PC-9 (cell line): ENCODE results near the gene MAPK12. TPM values are rescaled to one million over a fixed set of nuclear protein-coding genes. Genes with fewer than 3 reads are reported as not detected.

Experiments
- BruUV-seq: library from RNA; stranded (reverse); fragments of 400-500 nt; replicated peaks from 2 replicates; lab custom pipeline; 2021; lab: Mats Ljungman, UMichigan
- CTCF ChIA-PET: fragments of 300-600 bp; sonication (Branson Sonifier 250); formaldehyde crosslinking; loops from one replicate; lab custom pipeline; 2022; ENCODE audit warnings: antibody characterized with exemption; lab: Charles Lee
- POLR2A ChIA-PET: fragments of 300-600 bp; sonication (Branson Sonifier 250); formaldehyde crosslinking; loops from one replicate; lab custom pipeline; 2022; ENCODE audit warnings: antibody characterized with exemption; ENCODE audit not compliant: unreplicated experiment; lab: Charles Lee
- DNase-seq, 2 experiments: peaks; one replicate each; pipeline versions ENCODE4 v3.0.0 to v3.0.0-alpha.2; 2015 to 2022; ENCODE audit warnings: mixed read lengths in 1 of 2
- H2AFZ ChIP-seq: fragments of 200-600 bp; sonication (generic); 2 replicates; pipeline ENCODE4 v1.8.1; 2017; ENCODE audit warnings: antibody characterized with exemption
- H3F3A ChIP-seq: fragments of 200-600 bp; sonication (generic); 2 replicates; pipeline ENCODE4 v1.8.1; 2017; ENCODE audit warnings: antibody characterized with exemption, mild to moderate bottlenecking, low read depth; ENCODE audit not compliant: insufficient read depth
- H3K27ac ChIP-seq: fragments of 200-600 bp; sonication (generic); 2 replicates; pipeline ENCODE4 v1.6.1; 2016; ENCODE audit warnings: mixed run types
- H3K27me3 ChIP-seq: fragments of 200-600 bp; sonication (generic); 2 replicates; pipeline ENCODE4 v1.6.1; 2016; ENCODE audit warnings: low read depth, mixed run types; ENCODE audit not compliant: insufficient read depth
- H3K36me3 ChIP-seq: fragments of 200-600 bp; sonication (generic); 2 replicates; pipeline ENCODE4 v1.6.1; 2016; ENCODE audit warnings: low read depth, mixed run types
- H3K4me1 ChIP-seq: fragments of 200-600 bp; sonication (generic); replicated peaks from 2 replicates; pipeline ENCODE4 v1.6.1; 2016; ENCODE audit warnings: mixed run types; ENCODE audit not compliant: insufficient read depth
- H3K4me2 ChIP-seq: fragments of 200-600 bp; sonication (generic); 2 replicates; pipeline ENCODE4 v1.6.1; 2017; ENCODE audit warnings: mixed run types
- H3K4me3 ChIP-seq: fragments of 200-600 bp; sonication (generic); 2 replicates; pipeline ENCODE4 v1.6.1; 2016; ENCODE audit warnings: mixed run types
- H3K79me2 ChIP-seq: fragments of 200-600 bp; sonication (generic); 2 replicates; pipeline ENCODE4 v1.6.1; 2017; ENCODE audit warnings: low read depth, mixed run types
- H3K9me2 ChIP-seq: fragments of 200-600 bp; sonication (generic); 2 replicates; pipeline ENCODE4 v1.8.1; 2017; ENCODE audit warnings: mild to moderate bottlenecking; ENCODE audit not compliant: insufficient read depth
- H3K9me3 ChIP-seq: fragments of 200-600 bp; sonication (generic); 2 replicates; pipeline ENCODE4 v1.8.1; 2016; ENCODE audit warnings: low read depth; ENCODE audit not compliant: insufficient read depth
- H4K20me1 ChIP-seq: fragments of 200-600 bp; sonication (generic); 2 replicates; pipeline ENCODE4 v1.8.1; 2017; ENCODE audit not compliant: insufficient read depth
- CTCF ChIP-seq: fragments of 200-600 bp; sonication (generic); conservative IDR thresholded peaks from 2 replicates; pipeline ENCODE4 v1.6.1; 2017; ENCODE audit warnings: mixed run types, antibody characterized with exemption, mild to moderate bottlenecking, moderate library complexity
- EZH2 ChIP-seq: fragments of 200-600 bp; sonication (generic); IDR thresholded peaks from 2 replicates; pipeline ENCODE4 v1.8.0; 2017; ENCODE audit warnings: antibody characterized with exemption, low read depth
- intact Hi-C: fragments of 100-400 bp; cut with micrococcal nuclease; formaldehyde crosslinking; loops from one replicate; pipeline ENCODE4 v1.10.0; 2022; ENCODE audit not compliant: unreplicated experiment
- total RNA-seq: library from RNA; stranded (reverse); gene quantifications from 2 replicates; pipeline ENCODE4 v1.2.3, GENCODE V29; 2021

Gene MAPK12
- total RNA-seq, 1 experiment from 2014 or later = 48.5 TPM

- no peaks in the 10 kb centered on the region for H3K36me3 ChIP-seq
- no peak overlapping the region for H3K4me2 ChIP-seq
- H2AFZ ChIP-seq = no peak overlapping the region
- POLR2A ChIA-PET = no interaction called here
- TF ChIP-seq CTCF (no peak), EZH2 (no peak)
- no peak for DNase-seq
- H3K9me3 ChIP-seq = no peaks in the 10 kb centered on the region
- H4K20me1 ChIP-seq = no peaks in the 10 kb centered on the region; the same call in 1 of the 2 replicates
- H3K27me3 ChIP-seq = no peaks in the 10 kb centered on the region
- H3F3A ChIP-seq = peaks cover 23% of the 10 kb centered on the region
- H3K4me1 ChIP-seq = peaks cover 43% of the 10 kb centered on the region
- H3K4me3 ChIP-seq = no peak overlapping the region
- no TSS peak for BruUV-seq
- H3K79me2 ChIP-seq = peaks cover 11% of the 10 kb centered on the region
- no peaks in the 10 kb centered on the region for H3K9me2 ChIP-seq
- H3K27ac ChIP-seq = no peak overlapping the region
- intact Hi-C loops = no loop called here
- CTCF ChIA-PET = no interaction called here
These were observed 2.7 kb upstream of the MAPK12 start for GRCh38 chr22:50264104-50264745.

GRCh38 chr22:50262973-50263617 lies 1.6 kb upstream of the MAPK12 start:
- H3K4me2 ChIP-seq = peak overlapping the region; percentile 92
- peaks cover 22% of the 10 kb centered on the region for H3K79me2 ChIP-seq
- DNase-seq = no peak
- peaks cover 19% of the 10 kb centered on the region for H3F3A ChIP-seq
- H3K4me3 ChIP-seq = 0 out of 2 replicates have a peak overlapping the region, but pooled peaks have one; percentile 62
- POLR2A ChIA-PET = interaction anchor here (0.6 kb wide), 2 partner anchors 17 to 51 kb away, joined by 3 read pairs; no protein-coding TSS in a partner anchor
- no peaks in the 10 kb centered on the region; the same call in none of the 2 replicates for H4K20me1 ChIP-seq
- H2AFZ ChIP-seq = no peak overlapping the region
- TF ChIP-seq EZH2 (no peak), CTCF (no peak)
- CTCF ChIA-PET = interaction anchor here (0.5 to 1.0 kb wide), 3 partner anchors 11 to 495 kb away, joined by 3 to 5 read pairs (median 4); no protein-coding TSS in a partner anchor
- H3K36me3 ChIP-seq = no peaks in the 10 kb centered on the region
- H3K9me3 ChIP-seq = no peaks in the 10 kb centered on the region
- H3K27ac ChIP-seq = peak overlapping the region; percentile 33
- H3K9me2 ChIP-seq = no peaks in the 10 kb centered on the region
- intact Hi-C loops = no loop called here
- H3K4me1 ChIP-seq = peaks cover 32% of the 10 kb centered on the region
- TSS peak; percentile 39 for BruUV-seq
- no peaks in the 10 kb centered on the region for H3K27me3 ChIP-seq

DNA sequence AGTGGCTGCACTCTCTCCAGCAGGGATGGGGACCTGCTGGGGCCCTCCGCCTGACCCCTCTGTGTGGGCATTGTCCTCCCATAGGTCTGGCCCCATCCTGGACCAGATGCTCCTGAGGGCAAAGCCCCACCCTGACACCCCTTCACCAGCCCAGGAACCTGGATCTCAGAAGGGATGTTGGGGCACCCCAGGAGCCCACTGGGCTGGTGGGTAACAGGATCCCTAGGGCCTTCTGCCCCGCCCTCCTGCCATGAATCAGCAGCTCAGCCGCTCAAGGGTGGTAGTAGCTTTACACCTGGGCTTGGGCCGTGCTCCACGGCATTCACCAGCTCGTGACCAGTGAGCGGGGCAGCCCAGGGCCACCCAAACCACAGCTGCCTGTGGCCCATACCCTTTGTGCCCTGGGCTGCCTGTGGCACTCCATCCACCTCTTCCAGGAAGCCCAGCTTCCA lies 1.0 kb upstream of the MAPK12 start:
- peak overlapping the region; percentile 62; the same call in 1 of the 2 replicates for H3K4me3 ChIP-seq
- H3K4me2 ChIP-seq = peak overlapping the region; percentile 92
- H3K9me3 ChIP-seq = no peaks in the 10 kb centered on the region
- peaks cover 22% of the 10 kb centered on the region for H3F3A ChIP-seq
- CTCF ChIA-PET = interaction anchor here (0.5 to 1.0 kb wide), 3 partner anchors 10 to 494 kb away, joined by 3 to 5 read pairs (median 4); no protein-coding TSS in a partner anchor
- no peak overlapping the region for H2AFZ ChIP-seq
- H4K20me1 ChIP-seq = no peaks in the 10 kb centered on the region; the same call in none of the 2 replicates
- peak; percentile 67 to 70 for DNase-seq
- POLR2A ChIA-PET = interaction anchor here (0.6 kb wide), 2 partner anchors 17 to 52 kb away, joined by 3 read pairs; no protein-coding TSS in a partner anchor
- BruUV-seq = no TSS peak
- peaks cover 23% of the 10 kb centered on the region for H3K79me2 ChIP-seq
- H3K27me3 ChIP-seq = no peaks in the 10 kb centered on the region
- TF ChIP-seq CTCF = no peak
- no peaks in the 10 kb centered on the region for H3K36me3 ChIP-seq
- no peaks in the 10 kb centered on the region for H3K9me2 ChIP-seq
- peak overlapping the region; percentile 33 for H3K27ac ChIP-seq
- intact Hi-C loops = no loop called here
- peaks cover 30% of the 10 kb centered on the region for H3K4me1 ChIP-seq
